Activated T-cell treated with anti-CD3 and anti-CD28 coated beads, Interleukin-2, amount 50 U/mL, for 72 hours (primary cell): ENCODE results near the gene ST7. TPM values are rescaled to one million over a fixed set of nuclear protein-coding genes. Genes with fewer than 3 reads are reported as not detected.
"Not testable (repeated sequence)": the region's sequence is repeated elsewhere in the genome, so short reads cannot be mapped to it uniquely, and the experiment has no call there.

ENCODE experiments used
- ATAC-seq, 2 donors: fragments of 150-1000 bp; cut with Tn5 transposase; replicated peaks in 1 of 2; 2 replicates each; pipeline ENCODE4 v1.10.0; 2021; ENCODE audit warnings: moderate library complexity in 2 of 2, mild to moderate bottlenecking in 1 of 2
- DNase-seq, 2 donors: peaks; one replicate each; pipeline ENCODE4 v3.0.0; 2021 to 2022; ENCODE audit warnings: mixed read lengths in 1 of 2
- H3K27ac Mint-ChIP-seq: one replicate; pipeline ENCODE4 v1.8.0; 2022; ENCODE audit warnings: mild to moderate bottlenecking, moderate library complexity, mixed read lengths
- H3K27me3 Mint-ChIP-seq: one replicate; pipeline ENCODE4 v1.8.0; 2022; ENCODE audit warnings: low read depth, mixed read lengths
- H3K36me3 Mint-ChIP-seq, 2 donors: one replicate each; pipeline ENCODE4 v1.8.0; 2022; ENCODE audit warnings: mixed read lengths in 2 of 2, mild to moderate bottlenecking in 1 of 2; ENCODE audit not compliant: insufficient read depth in 2 of 2
- H3K4me1 Mint-ChIP-seq: one replicate; pipeline ENCODE4 v1.8.0; 2022; ENCODE audit warnings: low read depth, mixed read lengths
- H3K4me3 Mint-ChIP-seq, 2 donors: one replicate each; pipeline ENCODE4 v1.8.0; 2022; ENCODE audit warnings: mild to moderate bottlenecking in 2 of 2, mixed read lengths in 2 of 2, moderate library complexity in 2 of 2
- H3K9me3 Mint-ChIP-seq, 2 donors: one replicate each; pipeline ENCODE4 v1.8.0; 2022; ENCODE audit warnings: mixed read lengths in 2 of 2
- total RNA-seq, 2 donors: library from RNA; stranded (reverse); gene quantifications; one replicate each; pipeline ENCODE4 v1.2.3, GENCODE V29; 2022

The ST7 gene
- total RNA-seq, 2 donors from 2014 or later = 6.2 to 7.2 TPM

GRCh38 chr7:116934580-116934979 is 18.7 kb upstream of the ST7 start:
- H3K4me1 Mint-ChIP-seq = peaks cover 8% of the 10 kb centered on the region
- no peaks in the 10 kb centered on the region for H3K36me3 Mint-ChIP-seq
- no peak overlapping the region for H3K4me3 Mint-ChIP-seq
- peaks cover 30% of the 10 kb centered on the region for H3K27me3 Mint-ChIP-seq
- H3K9me3 Mint-ChIP-seq = no peaks in the 10 kb centered on the region
- DNase-seq = no peak
- no peak for ATAC-seq
- no peak overlapping the region for H3K27ac Mint-ChIP-seq

DNA sequence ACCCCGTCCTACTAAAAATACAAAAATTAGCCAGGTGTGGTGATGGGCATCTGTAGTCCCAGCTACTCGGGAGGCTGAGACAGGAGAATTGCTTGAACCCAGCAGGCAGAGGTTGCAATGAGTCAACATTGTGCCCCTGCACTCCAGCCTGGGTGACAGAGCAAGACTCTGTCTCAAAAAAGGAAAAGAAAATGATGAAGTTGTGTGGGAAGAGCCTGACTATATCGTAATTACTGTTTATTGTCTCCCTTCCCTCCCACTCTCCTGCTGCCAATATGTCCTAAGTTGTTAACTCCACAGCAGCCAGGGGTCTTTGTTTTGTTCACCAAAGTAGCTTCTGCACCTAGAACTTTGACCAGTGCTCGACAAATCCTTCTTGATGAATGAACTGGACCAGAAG is 16.5 kb upstream of the ST7 start:
- H3K27ac Mint-ChIP-seq, DNase-seq, H3K9me3 Mint-ChIP-seq, H3K4me1 Mint-ChIP-seq, H3K4me3 Mint-ChIP-seq, H3K36me3 Mint-ChIP-seq: not testable (repeated sequence)
- peaks cover 14% of the 10 kb centered on the region for H3K27me3 Mint-ChIP-seq
- peak in 1 of 2 donors; percentile 17 for ATAC-seq

DNA sequence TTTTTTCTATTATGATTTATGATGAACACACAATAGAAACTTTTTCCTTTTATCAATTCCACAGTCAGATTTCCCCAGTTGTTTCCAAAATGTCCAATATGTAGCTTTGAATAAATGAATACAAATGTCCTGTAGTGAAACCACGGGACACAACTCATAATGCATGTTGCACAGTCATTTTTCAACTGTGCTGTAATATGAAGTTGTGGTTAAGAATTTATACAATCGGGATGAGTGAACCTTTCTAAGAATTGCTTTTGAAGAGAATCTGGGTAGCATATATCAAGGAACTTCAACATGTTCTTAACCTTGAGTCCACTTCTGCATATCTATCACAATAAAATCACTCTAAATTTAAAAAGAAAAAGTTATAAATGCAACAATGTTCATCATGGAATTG is 14.6 kb upstream of the ST7 start:
- Mint-ChIP-seq H3K4me3 (no peak overlapping the region), H3K9me3 (no peaks in the 10 kb centered on the region), H3K27me3 (peaks cover 14% of the 10 kb centered on the region), H3K27ac (no peak overlapping the region), H3K4me1 (no peaks in the 10 kb centered on the region), H3K36me3 (no peaks in the 10 kb centered on the region)
- ATAC-seq (peak in 1 of 2 donors; percentile 73), DNase-seq (no peak)

DNA sequence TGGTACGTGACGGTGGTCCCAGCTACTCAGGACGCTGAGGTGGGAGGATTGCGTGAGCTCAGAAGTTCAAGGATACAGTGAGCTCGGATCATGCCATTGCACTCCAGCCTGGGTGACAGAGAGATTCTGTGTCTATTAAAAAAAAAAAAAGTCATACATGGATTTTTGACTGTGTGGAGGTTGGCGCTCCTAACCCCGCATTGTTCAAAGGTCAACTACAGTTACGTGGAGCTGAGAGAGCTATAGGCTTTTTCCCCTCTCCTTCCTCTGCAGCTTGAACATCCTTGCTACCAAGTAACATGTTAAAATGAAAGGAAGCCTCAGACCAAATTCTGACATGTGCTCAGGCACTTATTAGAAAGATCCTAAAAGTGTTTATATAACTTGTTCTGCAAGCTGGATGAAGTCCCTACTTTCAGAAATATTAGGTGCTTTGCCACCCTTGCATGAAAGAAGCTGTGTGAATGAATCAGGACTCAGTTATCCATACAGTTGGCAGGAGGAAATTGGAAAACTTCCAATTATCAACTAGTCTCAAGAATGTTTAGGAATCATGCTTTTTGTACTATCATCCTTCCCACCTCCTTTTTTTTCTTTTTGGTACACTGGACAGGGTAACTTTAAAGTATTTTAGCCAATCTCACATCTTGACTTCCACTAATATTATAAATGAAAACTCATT is 12.5 kb upstream of the ST7 start:
- Mint-ChIP-seq H3K27me3 (peaks cover 10% of the 10 kb centered on the region), H3K4me3 (no peak overlapping the region)
- no peak for DNase-seq

DNA sequence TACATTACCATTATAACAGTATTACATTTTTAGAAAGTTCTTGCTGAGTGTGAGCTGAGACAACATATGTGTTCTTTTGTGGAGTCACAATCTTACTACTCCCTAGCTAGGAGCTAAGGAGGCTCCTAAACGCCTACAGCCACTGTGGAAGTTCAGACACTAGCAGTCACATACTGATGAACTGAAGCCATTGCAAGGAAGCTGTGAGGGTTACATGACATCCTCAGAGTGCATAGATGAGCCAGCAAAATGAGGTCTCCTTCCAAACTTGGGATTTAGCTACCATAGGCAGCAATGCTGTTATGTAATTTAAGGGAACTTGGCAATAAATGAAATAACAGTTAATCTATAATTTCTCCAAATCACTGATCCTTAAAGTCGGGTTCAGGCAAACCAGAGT is 10.8 kb upstream of the ST7 start:
- no peak for ATAC-seq
- H3K27ac Mint-ChIP-seq = no peak overlapping the region
- no peak overlapping the region for H3K4me3 Mint-ChIP-seq
- no peaks in the 10 kb centered on the region for H3K9me3 Mint-ChIP-seq
- no peak for DNase-seq
- H3K27me3 Mint-ChIP-seq = peaks cover 3% of the 10 kb centered on the region
- H3K36me3 Mint-ChIP-seq = no peaks in the 10 kb centered on the region
- H3K4me1 Mint-ChIP-seq = no peaks in the 10 kb centered on the region

More for the DNA sequence above, 12.5 kb upstream of the ST7 start:
- no peaks in the 10 kb centered on the region for H3K4me1 Mint-ChIP-seq
- no peaks in the 10 kb centered on the region for H3K36me3 Mint-ChIP-seq
- H3K9me3 Mint-ChIP-seq = no peaks in the 10 kb centered on the region
- no peak for ATAC-seq
- H3K27ac Mint-ChIP-seq = no peak overlapping the region

DNA sequence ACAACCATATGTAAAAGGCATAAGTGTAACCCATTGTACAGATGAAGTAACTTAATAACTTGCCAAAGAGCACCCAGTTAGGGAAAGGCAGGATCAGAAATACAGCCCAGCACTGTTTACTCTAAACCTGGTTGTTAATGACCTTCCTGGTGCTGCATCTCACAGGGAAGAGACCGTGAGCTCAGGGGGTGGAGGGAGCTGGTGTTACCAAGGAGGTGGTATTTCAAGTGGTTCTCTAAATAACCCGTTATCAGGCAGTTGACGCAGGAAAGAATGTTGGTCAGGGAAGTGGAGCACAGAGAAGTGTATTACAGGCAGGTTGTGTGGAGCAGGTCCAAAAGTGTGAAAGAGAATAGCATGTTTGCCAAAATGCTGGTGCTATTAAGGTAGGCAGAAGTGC is 4.4 kb upstream of the ST7 start:
- peaks cover 4% of the 10 kb centered on the region for H3K4me1 Mint-ChIP-seq
- no peak overlapping the region for H3K4me3 Mint-ChIP-seq
- H3K27ac Mint-ChIP-seq = no peak overlapping the region
- peaks cover 13% of the 10 kb centered on the region for H3K27me3 Mint-ChIP-seq
- DNase-seq (no peak), ATAC-seq (no peak)
- no peaks in the 10 kb centered on the region for H3K36me3 Mint-ChIP-seq
- H3K9me3 Mint-ChIP-seq = no peaks in the 10 kb centered on the region

DNA sequence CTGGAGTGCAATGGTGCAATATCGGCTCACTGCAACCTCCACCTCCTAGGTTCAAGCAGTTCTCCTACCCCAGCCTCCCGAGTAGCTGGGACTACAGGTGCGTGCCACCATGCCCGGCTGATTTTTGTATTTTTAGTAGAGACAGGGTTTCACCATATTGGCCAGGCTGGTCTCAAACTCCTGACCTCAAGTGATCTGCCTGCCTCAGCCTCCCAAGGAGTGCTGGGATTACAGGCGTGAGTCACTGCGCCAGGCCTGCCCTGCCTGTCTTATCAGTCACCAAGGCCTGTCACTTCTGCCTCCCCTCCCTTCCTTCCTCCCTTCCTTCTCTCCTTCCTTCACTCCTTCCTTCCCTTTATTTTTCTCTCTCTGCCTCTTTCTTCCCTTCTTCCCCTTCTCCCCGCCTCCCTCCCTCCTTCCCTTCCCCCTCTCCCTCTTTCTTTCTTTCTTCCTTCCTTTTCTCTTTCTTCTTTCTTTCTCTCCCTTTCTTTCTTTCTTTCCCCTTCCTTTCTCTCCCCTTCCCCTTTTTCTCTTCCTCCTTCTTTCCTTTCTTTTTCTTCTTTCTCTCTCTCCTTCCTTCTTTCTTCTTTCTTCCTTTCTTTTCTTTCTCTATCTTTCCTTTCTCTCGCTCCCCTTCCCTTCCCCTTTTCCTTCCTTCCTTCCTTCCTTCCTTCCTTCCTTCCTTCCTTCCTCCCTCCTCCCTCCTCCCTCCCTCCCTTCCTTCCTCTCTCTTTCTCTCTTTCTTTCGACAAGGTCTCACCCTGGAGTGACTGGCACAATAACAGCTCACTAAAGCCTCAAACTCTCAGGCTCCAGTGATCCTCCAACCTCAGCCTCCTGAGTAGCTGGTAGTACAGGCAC is 3.1 kb upstream of the ST7 start:
- Mint-ChIP-seq H3K36me3 (peaks cover 0 to 3% of the 10 kb centered on the region in 2 donors), H3K27me3 (peaks cover 13% of the 10 kb centered on the region), H3K4me3 (no peak overlapping the region), H3K4me1 (peaks cover 11% of the 10 kb centered on the region), H3K27ac (peak overlapping the region; percentile 69), H3K9me3 (no peaks in the 10 kb centered on the region)
- DNase-seq = no peak
- no peak for ATAC-seq

GRCh38 chr7:116950889-116951351 is 2.4 kb upstream of the ST7 start:
- no peak overlapping the region for H3K27ac Mint-ChIP-seq
- peaks cover 0 to 3% of the 10 kb centered on the region in 2 donors for H3K36me3 Mint-ChIP-seq
- H3K9me3 Mint-ChIP-seq = no peaks in the 10 kb centered on the region
- no peak for ATAC-seq
- peaks cover 13% of the 10 kb centered on the region for H3K27me3 Mint-ChIP-seq
- DNase-seq = no peak
- no peak overlapping the region for H3K4me3 Mint-ChIP-seq
- H3K4me1 Mint-ChIP-seq = peaks cover 18% of the 10 kb centered on the region

- H3K9me3 Mint-ChIP-seq = no peaks in the 10 kb centered on the region
- peak overlapping the region; percentile 52 for H3K27ac Mint-ChIP-seq
- peak overlapping the region in 1 of 2 donors; percentile 81 for H3K4me3 Mint-ChIP-seq
- peaks cover 25% of the 10 kb centered on the region for H3K4me1 Mint-ChIP-seq
- no peak for DNase-seq
- peaks cover 13% of the 10 kb centered on the region for H3K27me3 Mint-ChIP-seq
- no peak for ATAC-seq
- peaks cover 0 to 3% of the 10 kb centered on the region in 2 donors for H3K36me3 Mint-ChIP-seq
Observed at GRCh38 chr7:116951366-116952292, 1.7 kb upstream of the ST7 start.

GRCh38 chr7:116952635-116953371 is 498 bp upstream of the ST7 start:
- ATAC-seq (peak in 1 of 2 donors; percentile 2), DNase-seq (no peak)
- H3K4me1 Mint-ChIP-seq = peaks cover 28% of the 10 kb centered on the region
- peaks cover 13% of the 10 kb centered on the region for H3K27me3 Mint-ChIP-seq
- H3K4me3 Mint-ChIP-seq = peak overlapping the region; percentile 75 to 81
- no peaks in the 10 kb centered on the region for H3K9me3 Mint-ChIP-seq
- H3K36me3 Mint-ChIP-seq = peaks cover 0 to 3% of the 10 kb centered on the region in 2 donors
- peak overlapping the region; percentile 90 for H3K27ac Mint-ChIP-seq

GRCh38 chr7:116953906-116954838 is 871 bp downstream of the ST7 start:
- ATAC-seq (peak; percentile 10 to 23), DNase-seq (peak in 1 of 2 donors; percentile 61)
- H3K4me1 Mint-ChIP-seq = peaks cover 28% of the 10 kb centered on the region

More at GRCh38 chr7:116953906-116954838, 871 bp downstream of the ST7 start:
- H3K9me3 Mint-ChIP-seq = no peaks in the 10 kb centered on the region
- H3K27me3 Mint-ChIP-seq = peaks cover 13% of the 10 kb centered on the region
- peak overlapping the region; percentile 91 for H3K27ac Mint-ChIP-seq
- H3K36me3 Mint-ChIP-seq = peaks cover 0 to 3% of the 10 kb centered on the region in 2 donors
- peak overlapping the region; percentile 83 to 94 for H3K4me3 Mint-ChIP-seq
